Nephron (organoid): ENCODE results near the gene HSD17B14.
A peak's percentile ranks its signal among the peaks of the same experiment; 100 is the strongest.

Experiments
- H3K27ac Mint-ChIP-seq, 3 experiments: 2 replicates each; pipeline ENCODE4 v1.8.0; 2020; ENCODE audit warnings: mixed read lengths in 3 of 3, mild to moderate bottlenecking in 2 of 3, moderate library complexity in 1 of 3
- H3K27me3 Mint-ChIP-seq: 2 replicates; pipeline ENCODE4 v1.8.0; 2021; ENCODE audit warnings: low read depth, mild to moderate bottlenecking, moderate library complexity, mixed read lengths
- H3K36me3 Mint-ChIP-seq: 2 replicates; pipeline ENCODE4 v1.8.0; 2020; ENCODE audit warnings: low read depth, mixed read lengths
- H3K4me1 Mint-ChIP-seq: 2 replicates; pipeline ENCODE4 v1.8.0; 2020; ENCODE audit warnings: mixed read lengths
- H3K4me3 Mint-ChIP-seq, 3 experiments: 2 replicates each; pipeline ENCODE4 v1.8.0; 2020; ENCODE audit warnings: mild to moderate bottlenecking in 3 of 3, mixed read lengths in 3 of 3, moderate library complexity in 2 of 3
- H3K9me3 Mint-ChIP-seq: 2 replicates; pipeline ENCODE4 v1.8.0; 2020; ENCODE audit warnings: mixed read lengths
- TF ChIP-seq, protein P1 (sequence below), 3 experiments: fragments of 200-600 bp; sonication (generic); IDR thresholded peaks; one replicate each; pipeline ENCODE4 v1.5.0; 2021; ENCODE audit warnings: antibody characterized with exemption in 3 of 3; ENCODE audit not compliant: unreplicated experiment in 3 of 3

The HSD17B14 gene

GRCh38 chr19:48805452-48805851 is 30.8 kb downstream of the HSD17B14 start:
- no peaks in the 10 kb centered on the region for H3K36me3 Mint-ChIP-seq

GRCh38 chr19:48804496-48804895 is 31.8 kb downstream of the HSD17B14 start:
- H3K27ac Mint-ChIP-seq: peak overlapping the region in 2 of 3 experiments; percentile 55 to 59
- H3K27me3 Mint-ChIP-seq: no peaks in the 10 kb centered on the region
- no peak overlapping the region for H3K4me3 Mint-ChIP-seq
- no peaks in the 10 kb centered on the region for H3K9me3 Mint-ChIP-seq
- TF ChIP-seq, protein P1, sequence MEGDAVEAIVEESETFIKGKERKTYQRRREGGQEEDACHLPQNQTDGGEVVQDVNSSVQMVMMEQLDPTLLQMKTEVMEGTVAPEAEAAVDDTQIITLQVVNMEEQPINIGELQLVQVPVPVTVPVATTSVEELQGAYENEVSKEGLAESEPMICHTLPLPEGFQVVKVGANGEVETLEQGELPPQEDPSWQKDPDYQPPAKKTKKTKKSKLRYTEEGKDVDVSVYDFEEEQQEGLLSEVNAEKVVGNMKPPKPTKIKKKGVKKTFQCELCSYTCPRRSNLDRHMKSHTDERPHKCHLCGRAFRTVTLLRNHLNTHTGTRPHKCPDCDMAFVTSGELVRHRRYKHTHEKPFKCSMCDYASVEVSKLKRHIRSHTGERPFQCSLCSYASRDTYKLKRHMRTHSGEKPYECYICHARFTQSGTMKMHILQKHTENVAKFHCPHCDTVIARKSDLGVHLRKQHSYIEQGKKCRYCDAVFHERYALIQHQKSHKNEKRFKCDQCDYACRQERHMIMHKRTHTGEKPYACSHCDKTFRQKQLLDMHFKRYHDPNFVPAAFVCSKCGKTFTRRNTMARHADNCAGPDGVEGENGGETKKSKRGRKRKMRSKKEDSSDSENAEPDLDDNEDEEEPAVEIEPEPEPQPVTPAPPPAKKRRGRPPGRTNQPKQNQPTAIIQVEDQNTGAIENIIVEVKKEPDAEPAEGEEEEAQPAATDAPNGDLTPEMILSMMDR (IDR thresholded peaks at IDR 0.05; ENCODE audit: unreplicated experiment in 3 of 3): no peak
- H3K4me1 Mint-ChIP-seq: peaks cover 27% of the 10 kb centered on the region
- no peaks in the 10 kb centered on the region for H3K36me3 Mint-ChIP-seq

More at GRCh38 chr19:48805452-48805851, 30.8 kb downstream of the HSD17B14 start:
- Mint-ChIP-seq H3K4me3 (no peak overlapping the region), H3K27me3 (no peaks in the 10 kb centered on the region), H3K27ac (peak overlapping the region in 1 of 3 experiments; percentile 55), H3K9me3 (no peaks in the 10 kb centered on the region), H3K4me1 (peaks cover 29% of the 10 kb centered on the region)
- TF ChIP-seq, protein P1 (IDR thresholded peaks at IDR 0.05; ENCODE audit: unreplicated experiment in 3 of 3): no peak

DNA sequence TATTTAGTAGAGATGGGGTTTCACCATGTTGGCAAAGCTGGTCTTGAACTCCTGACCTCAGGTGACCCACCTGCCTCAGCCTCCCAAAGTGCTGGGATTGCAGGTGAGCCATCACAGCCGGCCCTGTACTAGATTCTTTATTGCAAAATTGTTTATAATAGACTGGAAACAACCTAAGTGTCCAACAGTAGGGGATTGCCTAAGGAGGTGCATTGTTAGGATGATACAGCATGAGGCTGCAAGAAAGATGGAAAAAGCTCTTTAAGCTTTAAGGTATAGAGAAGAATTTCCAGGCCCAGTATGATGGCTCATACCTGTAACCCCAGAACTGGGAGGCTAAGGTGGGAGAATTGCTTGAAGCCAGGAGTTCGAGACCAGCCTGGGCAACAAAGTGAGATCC is 33.7 kb downstream of the HSD17B14 start:
- Mint-ChIP-seq H3K36me3 (no peaks in the 10 kb centered on the region), H3K27ac (no peak overlapping the region), H3K4me3 (no peak overlapping the region), H3K27me3 (no peaks in the 10 kb centered on the region), H3K4me1 (peaks cover 19% of the 10 kb centered on the region), H3K9me3 (no peaks in the 10 kb centered on the region)
- TF ChIP-seq, protein P1 (IDR thresholded peaks at IDR 0.05; ENCODE audit: unreplicated experiment in 3 of 3): no peak

- Mint-ChIP-seq H3K27me3 (no peaks in the 10 kb centered on the region), H3K36me3 (no peaks in the 10 kb centered on the region), H3K9me3 (no peaks in the 10 kb centered on the region), H3K4me1 (peaks cover 16% of the 10 kb centered on the region), H3K4me3 (no peak overlapping the region), H3K27ac (no peak overlapping the region)
- TF ChIP-seq, protein P1 (IDR thresholded peaks at IDR 0.05; ENCODE audit: unreplicated experiment in 3 of 3): no peak
Observed at GRCh38 chr19:48799358-48800300, 36.7 kb downstream of the HSD17B14 start.

DNA sequence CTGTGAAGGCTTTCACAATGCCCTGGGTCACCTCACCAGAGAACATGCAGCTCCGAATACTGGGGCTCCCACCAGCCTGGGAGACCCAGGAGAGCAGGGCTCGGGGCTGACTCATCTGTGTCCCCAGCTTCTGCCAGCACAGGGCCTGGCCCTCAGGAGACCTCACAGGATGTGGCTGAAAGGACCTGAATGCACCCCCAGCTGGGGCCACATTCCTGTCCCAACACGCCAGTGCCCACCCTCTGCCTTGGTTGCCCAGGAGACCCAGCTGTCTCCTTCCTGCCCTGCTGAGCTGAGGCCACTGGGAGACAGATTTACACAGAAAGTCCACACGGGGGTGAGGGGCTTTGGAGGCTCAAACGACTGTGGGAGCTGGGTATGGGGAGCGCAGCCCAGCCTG is 37.4 kb downstream of the HSD17B14 start:
- Mint-ChIP-seq H3K9me3 (no peaks in the 10 kb centered on the region), H3K36me3 (no peaks in the 10 kb centered on the region), H3K4me3 (no peak overlapping the region), H3K4me1 (peaks cover 18% of the 10 kb centered on the region), H3K27me3 (no peaks in the 10 kb centered on the region), H3K27ac (no peak overlapping the region)
- TF ChIP-seq, protein P1 (IDR thresholded peaks at IDR 0.05; ENCODE audit: unreplicated experiment in 3 of 3): no peak
